AG09319 (cell line): ENCODE data around the gene ULBP3.
"Not testable (repeated sequence)": the region's sequence is repeated elsewhere in the genome, so short reads cannot be mapped to it uniquely, and the experiment has no call there.

Experiments used
- DNase-seq: peaks from one replicate; pipeline ENCODE4 v3.0.0-alpha.2; 2010; ENCODE audit warnings: low read depth; ENCODE audit errors: extremely low read depth
- CTCF ChIP-seq: IDR thresholded peaks from 2 replicates; pipeline ENCODE4 v1.5.1; 2011; ENCODE audit warnings: low read depth, mild to moderate bottlenecking, inconsistent platforms, low read length, moderate library complexity

ULBP3 gene

GRCh38 chr6:150068151-150068550 is 770 bp downstream of the ULBP3 start:
- TF ChIP-seq CTCF: no peak

GRCh38 chr6:150065083-150065482 is 3.8 kb downstream of the ULBP3 start:
- DNase-seq: no peak
- no peak for TF ChIP-seq CTCF

More at GRCh38 chr6:150068151-150068550, 770 bp downstream of the ULBP3 start:
- no peak for DNase-seq

- TF ChIP-seq CTCF: no peak
- DNase-seq: no peak
Observed at GRCh38 chr6:150063640-150064039, 5.3 kb downstream of the ULBP3 start.

- not testable (repeated sequence) for DNase-seq
Observed at GRCh38 chr6:150059973-150060372, 8.9 kb downstream of the ULBP3 start.

GRCh38 chr6:150058986-150059385 is 9.9 kb downstream of the ULBP3 start:
- DNase-seq: no peak
- no peak for TF ChIP-seq CTCF

- TF ChIP-seq CTCF: no peak
- no peak for DNase-seq
Observed at GRCh38 chr6:150058231-150058792, 10.6 kb downstream of the ULBP3 start.

- DNase-seq: no peak
- no peak for TF ChIP-seq CTCF
Observed at GRCh38 chr6:150057501-150057951, 11.4 kb downstream of the ULBP3 start.

- DNase-seq: no peak
- no peak for TF ChIP-seq CTCF
Observed at GRCh38 chr6:150056916-150057315, 12.0 kb downstream of the ULBP3 start.
